Measurements from ENCODE around the gene SMIM3.

The SMIM3 gene

DNA sequence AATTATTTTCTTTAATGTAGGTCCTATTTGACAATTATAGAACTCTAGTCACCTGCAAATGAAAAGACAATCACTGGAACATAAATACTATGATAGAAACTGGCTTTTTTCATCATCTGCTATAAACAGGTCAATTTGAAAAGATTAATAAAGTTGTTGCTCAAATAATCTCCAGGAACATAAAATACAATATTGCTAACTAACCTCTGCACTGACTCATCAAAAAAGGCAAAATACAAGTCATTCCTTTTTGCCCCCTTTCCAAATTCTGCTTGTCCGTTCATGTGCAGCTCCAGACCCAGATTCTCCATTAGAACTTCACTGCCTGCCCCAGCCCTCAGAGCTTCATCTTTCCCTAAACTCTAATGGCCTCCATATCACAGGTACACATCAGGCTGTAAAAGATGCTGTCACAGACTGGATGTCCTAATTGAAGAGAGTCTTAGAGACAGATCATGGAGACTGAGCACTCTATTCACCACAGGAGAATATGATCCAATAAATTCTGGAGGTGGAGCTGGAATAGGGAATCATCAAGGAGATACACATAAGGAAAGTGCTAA is 21.4 kb upstream of the SMIM3 start:
- Histone ChIP-seq H3K9me3 (no peaks in the 10 kb centered on the region), H3K4me3 (ENCODE audit: low read depth, low read length) (peak overlapping the region; percentile 83), H3K36me3 (peaks cover 32% of the 10 kb centered on the region), H3K4me1 (peaks cover 3% of the 10 kb centered on the region; the same call in 1 of the 2 replicates), H3K27me3 (no peaks in the 10 kb centered on the region)
- TF ChIP-seq, protein P1, sequence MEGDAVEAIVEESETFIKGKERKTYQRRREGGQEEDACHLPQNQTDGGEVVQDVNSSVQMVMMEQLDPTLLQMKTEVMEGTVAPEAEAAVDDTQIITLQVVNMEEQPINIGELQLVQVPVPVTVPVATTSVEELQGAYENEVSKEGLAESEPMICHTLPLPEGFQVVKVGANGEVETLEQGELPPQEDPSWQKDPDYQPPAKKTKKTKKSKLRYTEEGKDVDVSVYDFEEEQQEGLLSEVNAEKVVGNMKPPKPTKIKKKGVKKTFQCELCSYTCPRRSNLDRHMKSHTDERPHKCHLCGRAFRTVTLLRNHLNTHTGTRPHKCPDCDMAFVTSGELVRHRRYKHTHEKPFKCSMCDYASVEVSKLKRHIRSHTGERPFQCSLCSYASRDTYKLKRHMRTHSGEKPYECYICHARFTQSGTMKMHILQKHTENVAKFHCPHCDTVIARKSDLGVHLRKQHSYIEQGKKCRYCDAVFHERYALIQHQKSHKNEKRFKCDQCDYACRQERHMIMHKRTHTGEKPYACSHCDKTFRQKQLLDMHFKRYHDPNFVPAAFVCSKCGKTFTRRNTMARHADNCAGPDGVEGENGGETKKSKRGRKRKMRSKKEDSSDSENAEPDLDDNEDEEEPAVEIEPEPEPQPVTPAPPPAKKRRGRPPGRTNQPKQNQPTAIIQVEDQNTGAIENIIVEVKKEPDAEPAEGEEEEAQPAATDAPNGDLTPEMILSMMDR (IDR thresholded peaks at IDR 0.05; ENCODE audit: low read depth, low read length) = no peak
- DNase-seq = no peak

DNA sequence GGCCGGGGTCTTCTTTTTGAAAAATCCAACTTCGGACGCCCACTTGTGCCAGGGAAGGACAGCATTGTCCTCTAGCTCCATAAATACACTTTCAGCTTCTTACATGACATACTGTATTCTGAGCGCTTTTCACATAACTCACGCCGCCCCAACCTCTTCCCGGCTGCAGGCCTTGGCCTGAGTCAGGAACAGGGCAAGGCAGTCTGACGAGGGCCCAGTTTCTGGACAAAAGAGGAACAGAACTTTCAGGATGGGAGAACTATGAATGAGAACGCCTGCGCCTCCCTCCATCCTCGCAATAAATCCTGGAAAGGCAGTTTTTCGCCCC is 20.4 kb upstream of the SMIM3 start:
- DNase-seq = no peak

DNA sequence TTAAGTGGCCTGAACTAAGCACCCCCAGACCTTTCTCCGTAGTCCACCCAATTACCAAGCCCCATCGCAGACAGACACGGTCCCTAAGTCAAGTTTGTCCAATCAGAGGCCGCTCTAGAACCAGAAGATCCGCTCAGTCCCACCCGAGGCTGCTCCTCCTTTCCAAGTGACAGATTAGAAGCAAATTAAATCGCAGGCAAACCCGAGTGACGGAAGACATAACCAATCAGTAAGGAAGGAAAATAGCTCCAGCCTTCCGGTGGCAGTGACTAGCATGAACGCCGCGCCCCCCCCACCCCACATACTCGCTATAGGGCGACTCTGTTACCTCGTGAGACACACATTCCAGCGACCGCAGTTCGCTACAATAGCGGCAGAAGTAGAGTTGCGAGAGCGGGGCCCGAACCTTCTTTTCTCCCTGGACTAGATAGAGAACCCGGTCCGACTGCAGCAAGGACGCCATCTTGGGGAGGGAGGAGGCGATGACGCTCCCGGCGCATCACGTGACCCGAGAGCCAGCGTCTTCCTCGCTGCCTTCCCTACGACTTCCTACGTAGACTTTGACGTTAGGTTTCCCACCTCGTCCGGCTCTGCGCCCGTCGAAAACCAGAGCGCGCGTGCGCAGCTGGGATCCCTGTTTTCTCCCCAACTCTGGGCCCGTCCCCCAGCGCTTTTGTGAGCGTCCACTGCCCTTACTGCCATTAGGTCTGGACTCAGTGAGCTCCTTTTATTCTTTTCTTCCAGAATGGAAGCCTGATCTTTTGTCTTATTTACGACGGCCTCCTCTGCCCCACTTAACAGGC is 19.8 kb upstream of the SMIM3 start, which contains the start of gene DCTN4:
Gene DCTN4 (minus strand): TSS at position 487 of the 803 bp plus-strand sequence. CDS start 24 bp downstream, at position 463.
- Histone ChIP-seq H3K4me1 (peaks cover 11% of the 10 kb centered on the region), H3K4me3 (ENCODE audit: low read depth, low read length) (peak within 1 kb of the TSS; percentile 83), H3K27me3 (no peaks in the 10 kb centered on the region), H3K36me3 (peaks cover 16% of the 10 kb centered on the region), H3K9me3 (no peaks in the 10 kb centered on the region)
- TF ChIP-seq, protein P1 (IDR thresholded peaks at IDR 0.05; ENCODE audit: low read depth, low read length) = no peak
- DNase-seq = peak; percentile 96

More for the DNA sequence above, 20.4 kb upstream of the SMIM3 start:
- TF ChIP-seq, protein P1 (IDR thresholded peaks at IDR 0.05; ENCODE audit: low read depth, low read length) = no peak
- peaks cover 6% of the 10 kb centered on the region for H3K4me1 ChIP-seq
- no peaks in the 10 kb centered on the region for H3K9me3 ChIP-seq
- H3K36me3 ChIP-seq = peaks cover 22% of the 10 kb centered on the region
- H3K4me3 ChIP-seq (ENCODE audit: low read depth, low read length) = peak overlapping the region; percentile 83
- no peaks in the 10 kb centered on the region for H3K27me3 ChIP-seq

DNA sequence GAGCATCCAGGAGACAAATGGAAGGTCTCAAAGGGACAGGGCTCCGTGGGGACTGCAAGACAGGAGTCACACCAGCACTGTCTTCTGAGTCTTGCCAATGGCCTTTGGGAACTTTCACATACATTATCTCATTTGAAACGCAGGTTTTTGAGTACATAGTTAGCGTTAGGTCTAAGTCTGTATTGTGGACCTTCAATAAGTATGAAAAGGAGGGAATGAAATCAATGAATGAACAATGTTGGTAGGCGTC is 19.3 kb upstream of the SMIM3 start:
- no peaks in the 10 kb centered on the region for H3K9me3 ChIP-seq
- peaks cover 11% of the 10 kb centered on the region for H3K36me3 ChIP-seq
- peak overlapping the region; percentile 83 for H3K4me3 ChIP-seq (ENCODE audit: low read depth, low read length)
- no peak for DNase-seq
- H3K4me1 ChIP-seq = peaks cover 12% of the 10 kb centered on the region
- TF ChIP-seq, protein P1 (IDR thresholded peaks at IDR 0.05; ENCODE audit: low read depth, low read length) = no peak
- H3K27me3 ChIP-seq = no peaks in the 10 kb centered on the region

DNA sequence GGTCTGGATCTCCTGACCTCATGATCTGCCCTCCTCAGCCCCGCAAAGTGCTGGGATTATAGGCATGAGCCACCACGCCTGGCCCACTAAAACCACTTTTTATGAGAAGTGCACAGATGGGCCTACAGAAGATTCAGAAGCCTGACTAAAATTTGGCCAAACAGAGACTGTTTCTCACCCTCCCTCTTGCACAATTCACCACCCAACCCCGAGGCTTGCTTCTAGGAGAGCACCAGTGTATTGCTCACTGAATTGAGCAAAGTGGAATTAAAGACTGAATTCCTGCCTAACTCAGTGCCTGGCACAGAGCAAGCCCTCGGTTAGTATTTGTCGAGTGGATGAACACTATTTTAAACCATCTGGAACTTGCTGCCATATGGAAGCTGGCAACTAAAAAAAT is 16.3 kb upstream of the SMIM3 start:
- no peak for DNase-seq
- Histone ChIP-seq H3K4me3 (ENCODE audit: low read depth, low read length) (no peak overlapping the region), H3K9me3 (no peaks in the 10 kb centered on the region), H3K36me3 (no peaks in the 10 kb centered on the region), H3K4me1 (peaks cover 12% of the 10 kb centered on the region), H3K27me3 (no peaks in the 10 kb centered on the region)
- TF ChIP-seq, protein P1 (IDR thresholded peaks at IDR 0.05; ENCODE audit: low read depth, low read length) = no peak

Measured in BE2C (cell line).